ENCODE results near the gene GJC1. TPM values are rescaled to one million over a fixed set of nuclear protein-coding genes. Genes with fewer than 3 reads are reported as not detected.
"Not testable (repeated sequence)": the region's sequence is repeated elsewhere in the genome, so short reads cannot be mapped to it uniquely, and the experiment has no call there.

The GJC1 gene
- total RNA-seq, 4 donors from 2014 or later = 10.6 to 79.4 (median 50.2) TPM

DNA sequence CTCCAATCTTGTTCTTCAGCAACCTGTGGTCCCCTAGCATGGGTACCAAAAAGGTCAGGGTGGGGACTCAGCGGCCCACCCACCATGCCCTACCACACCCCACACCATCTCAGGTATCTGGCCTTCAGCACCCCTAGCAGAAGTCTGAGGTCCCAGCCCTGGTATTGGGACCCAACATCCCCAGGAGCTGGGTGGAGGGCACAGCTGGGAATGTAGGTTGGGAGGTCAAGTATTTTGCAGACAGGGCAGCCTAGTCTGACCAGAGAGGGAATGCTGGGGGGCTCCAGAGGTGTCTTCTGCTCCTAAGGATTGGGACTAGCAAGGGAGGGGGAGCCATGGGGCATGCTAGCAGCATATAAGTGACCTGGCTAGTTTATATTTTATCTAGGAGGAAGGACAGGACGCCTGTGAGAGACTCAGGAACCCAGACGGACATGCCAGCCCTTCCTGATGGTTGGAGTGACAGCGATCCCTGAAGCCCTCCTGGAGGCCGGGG, 72.1 kb downstream of the GJC1 start:
- intact Hi-C loops (cut with DNase I; ENCODE audit: low total_unique reads) = no loop called here
- no peak for TF ChIP-seq POLR2A (IDR thresholded peaks at IDR 0.05)
- TF ChIP-seq, protein P1, sequence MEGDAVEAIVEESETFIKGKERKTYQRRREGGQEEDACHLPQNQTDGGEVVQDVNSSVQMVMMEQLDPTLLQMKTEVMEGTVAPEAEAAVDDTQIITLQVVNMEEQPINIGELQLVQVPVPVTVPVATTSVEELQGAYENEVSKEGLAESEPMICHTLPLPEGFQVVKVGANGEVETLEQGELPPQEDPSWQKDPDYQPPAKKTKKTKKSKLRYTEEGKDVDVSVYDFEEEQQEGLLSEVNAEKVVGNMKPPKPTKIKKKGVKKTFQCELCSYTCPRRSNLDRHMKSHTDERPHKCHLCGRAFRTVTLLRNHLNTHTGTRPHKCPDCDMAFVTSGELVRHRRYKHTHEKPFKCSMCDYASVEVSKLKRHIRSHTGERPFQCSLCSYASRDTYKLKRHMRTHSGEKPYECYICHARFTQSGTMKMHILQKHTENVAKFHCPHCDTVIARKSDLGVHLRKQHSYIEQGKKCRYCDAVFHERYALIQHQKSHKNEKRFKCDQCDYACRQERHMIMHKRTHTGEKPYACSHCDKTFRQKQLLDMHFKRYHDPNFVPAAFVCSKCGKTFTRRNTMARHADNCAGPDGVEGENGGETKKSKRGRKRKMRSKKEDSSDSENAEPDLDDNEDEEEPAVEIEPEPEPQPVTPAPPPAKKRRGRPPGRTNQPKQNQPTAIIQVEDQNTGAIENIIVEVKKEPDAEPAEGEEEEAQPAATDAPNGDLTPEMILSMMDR (IDR thresholded peaks at IDR 0.05) = no peak
- H3K36me3 ChIP-seq = no peaks in the 10 kb centered on the region
- DNase-seq = no peak
- no peaks in the 10 kb centered on the region for H3K27me3 ChIP-seq
- no peak overlapping the region for H3K27ac ChIP-seq
- H3K4me3 ChIP-seq = no peak overlapping the region
- H3K4me1 ChIP-seq = peaks cover 0 to 9% of the 10 kb centered on the region in 2 donors
- H3K9me3 ChIP-seq = no peaks in the 10 kb centered on the region

DNA sequence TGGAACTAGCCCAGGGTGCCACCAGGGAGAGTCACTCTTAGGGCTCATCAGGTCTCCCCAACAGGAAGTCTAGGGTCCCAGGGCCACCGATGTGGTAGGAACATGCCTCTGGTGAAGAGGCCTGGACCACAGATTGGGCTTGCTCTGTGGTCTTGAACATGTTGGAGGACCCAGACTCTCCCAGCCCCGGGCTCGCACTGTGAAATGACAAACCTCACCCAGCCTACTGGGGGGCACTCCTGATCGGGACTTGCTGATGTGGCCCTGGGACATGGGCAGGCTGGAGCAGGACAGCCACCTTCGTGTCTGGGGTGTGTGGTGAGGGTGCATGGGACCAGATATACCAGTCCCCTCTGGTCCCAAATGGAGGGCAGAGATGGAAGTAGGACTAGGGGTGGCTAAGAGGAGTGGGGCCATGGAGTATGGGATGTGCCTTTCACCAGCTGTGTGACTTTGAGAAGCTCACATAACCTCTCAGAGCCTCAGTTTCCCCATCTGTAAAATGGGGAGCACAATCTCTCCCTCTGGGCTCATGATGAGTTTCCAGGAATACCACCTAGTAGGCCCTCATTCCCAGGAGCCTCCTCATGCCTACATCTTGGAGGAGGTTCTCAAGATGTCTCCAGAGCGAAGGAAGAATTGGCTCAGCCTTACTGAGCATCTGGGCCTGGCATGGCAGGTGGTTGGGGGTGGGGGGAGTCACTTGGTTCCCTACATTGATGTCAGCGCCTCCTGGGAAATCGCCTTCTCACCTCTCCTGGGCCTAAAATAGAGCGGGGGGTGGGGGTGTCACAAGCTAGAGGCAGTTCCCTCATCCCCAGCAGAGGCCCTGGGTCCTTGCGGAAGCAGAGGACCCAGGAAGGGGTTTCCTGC, 72.8 kb downstream of the GJC1 start:
- H3K27me3 ChIP-seq = no peaks in the 10 kb centered on the region
- no peak for DNase-seq
- TF ChIP-seq POLR2A (IDR thresholded peaks at IDR 0.05) = no peak
- TF ChIP-seq, protein P1 (IDR thresholded peaks at IDR 0.05) = no peak

DNA sequence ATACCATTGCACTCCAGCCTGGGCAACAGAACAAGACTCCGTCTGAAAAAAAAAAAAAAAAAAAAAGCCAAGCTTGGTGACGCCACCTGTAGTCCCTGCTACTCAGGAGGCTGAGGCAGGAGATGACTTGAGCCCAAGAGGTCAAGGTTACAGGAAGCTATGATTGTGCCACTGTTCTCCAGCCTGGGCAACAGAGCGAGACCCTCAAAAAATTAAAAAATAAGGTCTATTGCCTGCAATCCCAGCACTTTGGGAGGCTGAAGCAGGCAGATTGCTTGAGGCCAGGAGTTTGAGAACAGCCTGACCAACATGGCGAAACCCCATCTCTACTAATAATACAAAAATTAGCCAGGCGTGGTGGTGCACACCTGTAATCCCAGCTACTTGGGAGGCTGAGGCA, 74.9 kb downstream of the GJC1 start:
- H3K9me3 ChIP-seq; H3K36me3 ChIP-seq; DNase-seq; H3K27me3 ChIP-seq; H3K4me3 ChIP-seq; H3K4me1 ChIP-seq; intact Hi-C loops (cut with DNase I; ENCODE audit: low total_unique reads); H3K27ac ChIP-seq: not testable (repeated sequence)

More for the DNA sequence above, 72.8 kb downstream of the GJC1 start:
- no peak overlapping the region for H3K4me3 ChIP-seq
- intact Hi-C loops (cut with DNase I; ENCODE audit: low total_unique reads) = no loop called here
- no peaks in the 10 kb centered on the region for H3K36me3 ChIP-seq
- peaks cover 0 to 9% of the 10 kb centered on the region in 2 donors for H3K4me1 ChIP-seq
- no peaks in the 10 kb centered on the region for H3K9me3 ChIP-seq
- no peak overlapping the region for H3K27ac ChIP-seq

DNA sequence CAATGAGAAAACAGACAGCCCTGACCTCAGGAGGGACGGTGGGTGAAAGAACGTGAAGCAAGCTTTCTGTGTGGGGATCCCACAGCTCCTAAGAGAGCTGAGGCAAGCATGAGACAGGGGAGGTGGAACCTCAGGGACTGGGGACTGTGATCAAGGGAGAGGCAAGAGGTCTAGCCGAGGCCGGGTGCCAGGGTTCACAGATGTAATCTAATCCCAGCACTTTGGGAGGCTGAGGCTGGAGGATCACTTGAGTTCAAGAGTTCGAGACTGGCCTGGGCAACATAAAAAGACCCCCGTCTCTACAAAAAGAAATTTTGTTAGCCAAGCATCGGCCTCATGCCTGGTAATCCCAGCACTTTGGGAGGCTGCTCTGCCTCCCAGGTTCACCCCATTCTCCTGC, 75.8 kb downstream of the GJC1 start:
- H3K27me3 ChIP-seq = no peaks in the 10 kb centered on the region
- no peak overlapping the region for H3K27ac ChIP-seq
- TF ChIP-seq, protein P1 (IDR thresholded peaks at IDR 0.05) = no peak
- no peak for TF ChIP-seq POLR2A (IDR thresholded peaks at IDR 0.05)
- DNase-seq = no peak
- peaks cover 0 to 6% of the 10 kb centered on the region in 2 donors for H3K4me1 ChIP-seq
- H3K36me3 ChIP-seq = no peaks in the 10 kb centered on the region
- intact Hi-C loops (cut with DNase I; ENCODE audit: low total_unique reads) = no loop called here
- H3K4me3 ChIP-seq = no peak overlapping the region
- no peaks in the 10 kb centered on the region for H3K9me3 ChIP-seq

DNA sequence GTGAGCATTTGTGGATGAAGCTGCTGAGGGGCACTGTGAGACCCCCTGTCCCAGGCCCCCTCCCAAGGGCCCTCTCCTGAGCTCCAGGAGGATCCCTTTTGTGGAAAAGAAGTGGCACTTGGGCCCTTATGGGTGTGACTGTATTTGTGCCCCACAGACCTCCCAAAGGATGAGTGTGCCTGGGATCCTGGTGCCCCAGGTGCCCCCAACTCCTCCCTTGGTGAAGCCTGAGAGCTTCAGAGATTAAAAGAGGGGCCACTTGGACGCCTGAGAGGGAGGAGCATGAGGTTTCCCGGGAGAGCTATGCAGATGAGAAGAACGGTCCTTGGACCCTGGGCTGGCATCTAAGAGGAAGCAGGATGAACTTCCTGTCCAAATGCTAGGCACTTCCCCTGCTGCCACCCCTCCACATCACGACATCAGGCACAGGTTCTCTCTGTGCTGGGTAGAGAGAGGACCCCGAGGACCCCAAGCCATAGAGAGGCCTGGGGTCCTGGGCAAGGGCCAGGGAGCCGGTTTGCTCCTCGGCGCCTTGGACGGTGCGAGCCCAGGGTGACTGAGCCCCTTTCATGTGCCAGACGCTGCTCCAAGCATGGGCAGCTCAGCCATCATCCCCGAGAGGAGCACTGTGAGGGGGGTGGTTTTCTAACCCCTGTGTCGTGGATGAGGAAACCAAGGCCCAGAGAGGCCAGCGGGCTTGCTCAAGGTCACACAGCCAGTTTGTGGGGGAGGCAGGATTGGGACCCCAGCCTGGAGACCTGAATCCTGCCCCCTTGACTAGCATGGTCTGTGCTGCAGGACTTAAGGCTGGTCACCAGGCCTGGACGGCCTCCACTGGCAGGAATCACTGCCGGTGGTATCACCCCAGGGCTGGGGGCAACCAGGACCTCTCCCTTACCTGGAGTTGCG, 76.9 kb downstream of the GJC1 start:
- H3K27me3 ChIP-seq = no peaks in the 10 kb centered on the region
- H3K27ac ChIP-seq = no peak overlapping the region
- no peak overlapping the region for H3K4me3 ChIP-seq
- intact Hi-C loops (cut with DNase I; ENCODE audit: low total_unique reads) = no loop called here
- H3K9me3 ChIP-seq = no peaks in the 10 kb centered on the region
- H3K4me1 ChIP-seq = no peaks in the 10 kb centered on the region
- DNase-seq = no peak
- H3K36me3 ChIP-seq = no peaks in the 10 kb centered on the region
- no peak for TF ChIP-seq POLR2A (IDR thresholded peaks at IDR 0.05)
- TF ChIP-seq, protein P1 (IDR thresholded peaks at IDR 0.05) = no peak
